WTC11 (cell line): ENCODE results near the gene RND3. TPM values are rescaled to one million over a fixed set of nuclear protein-coding genes. Genes with fewer than 3 reads are reported as not detected.

ENCODE experiments used
- ATAC-seq: fragments of 200-7000 bp; cut with Tn5 transposase; 2 replicates; pipeline ENCODE4 v1.10.0; 2021; ENCODE audit warnings: mild to moderate bottlenecking, moderate library complexity
- CTCF ChIA-PET: fragments of 300-600 bp; sonication (Branson Sonifier 250); formaldehyde crosslinking; loops from one replicate; lab custom pipeline; 2021; ENCODE audit warnings: antibody characterized with exemption; lab: Charles Lee
- POLR2A ChIA-PET: fragments of 350-600 bp; sonication (Branson Sonifier 250); formaldehyde crosslinking; loops from one replicate; lab custom pipeline; 2021; ENCODE audit warnings: antibody characterized with exemption; lab: Charles Lee
- DNase-seq: peaks from one replicate; pipeline ENCODE4 v3.0.0; 2021; ENCODE audit warnings: low spot score
- H3K27ac Mint-ChIP-seq: 2 replicates; pipeline ENCODE4 v1.8.0; 2021; ENCODE audit warnings: mixed read lengths
- H3K27me3 Mint-ChIP-seq: 2 replicates; pipeline ENCODE4 v1.8.0; 2021; ENCODE audit warnings: low read depth, mild to moderate bottlenecking, moderate library complexity, mixed read lengths
- H3K36me3 Mint-ChIP-seq: 2 replicates; pipeline ENCODE4 v1.8.0; 2021; ENCODE audit warnings: mixed read lengths
- H3K4me1 Mint-ChIP-seq: 2 replicates; pipeline ENCODE4 v1.8.0; 2022; ENCODE audit warnings: mixed read lengths
- H3K4me3 Mint-ChIP-seq: 2 replicates; pipeline ENCODE4 v1.8.0; 2021; ENCODE audit warnings: mild to moderate bottlenecking, moderate library complexity, mixed read lengths
- H3K9me3 Mint-ChIP-seq: 2 replicates; pipeline ENCODE4 v1.8.0; 2021; ENCODE audit warnings: mixed read lengths
- CDX4 ChIP-seq: fragments of 250-450 bp; sonication (Bioruptor Pico); IDR thresholded peaks from 2 replicates; pipeline ENCODE4 v1.9.0; 2021; ENCODE audit warnings: moderate library complexity, mild to moderate bottlenecking, inconsistent platforms, borderline replicate concordance
- CREB1 ChIP-seq: sonication (generic); formaldehyde crosslinking; IDR thresholded peaks from 2 replicates; pipeline ENCODE4 v1.8.0; 2023; ENCODE audit warnings: mild to moderate bottlenecking, missing genetic modification reagents
- FOXK1 ChIP-seq: sonication (generic); formaldehyde crosslinking; IDR thresholded peaks from 2 replicates; pipeline ENCODE4 v1.8.0; 2022; ENCODE audit warnings: mild to moderate bottlenecking, moderate library complexity, missing genetic modification reagents
- GABPB1 ChIP-seq: sonication (generic); formaldehyde crosslinking; IDR thresholded peaks from 2 replicates; pipeline ENCODE4 v1.8.1; 2023; ENCODE audit warnings: mild to moderate bottlenecking, missing genetic modification reagents
- HMGA2 ChIP-seq: fragments of 250-450 bp; sonication (Bioruptor Pico); IDR thresholded peaks from 2 replicates; pipeline ENCODE4 v1.4.0; 2021; ENCODE audit warnings: mild to moderate bottlenecking, moderate library complexity
- IRF1 ChIP-seq: sonication (generic); formaldehyde crosslinking; IDR thresholded peaks from 2 replicates; pipeline ENCODE4 v1.8.0; 2023; ENCODE audit warnings: missing genetic modification reagents
- IRF2 ChIP-seq: sonication (generic); formaldehyde crosslinking; IDR thresholded peaks from 2 replicates; pipeline ENCODE4 v1.8.0; 2022; ENCODE audit warnings: low read depth, missing genetic modification reagents, borderline replicate concordance
- MYBL2 ChIP-seq: sonication (generic); formaldehyde crosslinking; IDR thresholded peaks from 2 replicates; pipeline ENCODE4 v1.8.1; 2023; ENCODE audit warnings: mild to moderate bottlenecking, moderate library complexity, missing genetic modification reagents
- TEAD1 ChIP-seq: sonication (generic); formaldehyde crosslinking; IDR thresholded peaks from 2 replicates; pipeline ENCODE4 v1.8.0; 2022; ENCODE audit warnings: mild to moderate bottlenecking, missing genetic modification reagents
- TEAD4 ChIP-seq: sonication (generic); formaldehyde crosslinking; IDR thresholded peaks from 2 replicates; pipeline ENCODE4 v1.8.0; 2022; ENCODE audit warnings: mild to moderate bottlenecking, missing genetic modification reagents
- USF1 ChIP-seq: sonication (generic); formaldehyde crosslinking; IDR thresholded peaks from 2 replicates; pipeline ENCODE4 v1.8.0; 2022; ENCODE audit warnings: mild to moderate bottlenecking, missing genetic modification reagents
- ZNF138 ChIP-seq: sonication (generic); formaldehyde crosslinking; conservative IDR thresholded peaks from 2 replicates; pipeline ENCODE4 v1.8.1; 2022; ENCODE audit warnings: mild to moderate bottlenecking, moderate library complexity, missing genetic modification reagents
- ZNF219 ChIP-seq: sonication (generic); formaldehyde crosslinking; IDR thresholded peaks from 2 replicates; pipeline ENCODE4 v1.8.0; 2023; ENCODE audit warnings: missing genetic modification reagents, mild to moderate bottlenecking, borderline replicate concordance
- ZNF671 ChIP-seq: fragments of 250-450 bp; sonication (Bioruptor Pico); IDR thresholded peaks from 2 replicates; pipeline ENCODE4 v1.8.0; 2021; ENCODE audit warnings: mild to moderate bottlenecking
- total RNA-seq: library from RNA; stranded (reverse); gene quantifications from 3 replicates; pipeline ENCODE4 v1.2.3, GENCODE V29; 2021
- TF ChIP-seq, protein P1 (sequence below): fragments of 250-450 bp; sonication (Bioruptor Pico); conservative IDR thresholded peaks from 2 replicates; pipeline ENCODE4 v1.9.0; 2021; ENCODE audit warnings: mild to moderate bottlenecking
- TF ChIP-seq, protein P2 (sequence below): sonication (generic); formaldehyde crosslinking; IDR thresholded peaks from 2 replicates; pipeline ENCODE4 v1.8.0; 2022; ENCODE audit warnings: mild to moderate bottlenecking, missing genetic modification reagents

RND3 gene
- total RNA-seq, 1 experiment from 2014 or later = 64.4 TPM

DNA sequence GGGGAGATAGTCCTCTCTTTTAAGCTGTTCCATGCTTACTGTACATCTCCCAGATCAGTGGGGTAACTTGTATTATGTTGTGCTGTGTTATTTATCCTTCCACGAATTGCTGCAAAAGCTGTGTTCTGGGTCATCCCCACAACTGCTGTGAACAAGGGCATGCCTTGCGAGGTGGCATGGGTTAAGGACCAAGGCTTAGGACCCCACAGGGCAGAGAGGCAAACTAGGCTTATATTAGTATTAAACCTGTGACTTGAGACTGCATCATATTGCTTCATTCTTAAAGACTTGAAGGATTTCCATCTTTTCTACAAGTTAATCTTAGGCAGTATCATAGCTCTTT, 19.9 kb downstream of the RND3 start:
- peak overlapping the region; percentile 81 for H3K27ac Mint-ChIP-seq
- no peak overlapping the region for H3K4me3 Mint-ChIP-seq
- ATAC-seq = peak; percentile 51
- ChIA-PET CTCF (no interaction called here), POLR2A (no interaction called here)
- H3K9me3 Mint-ChIP-seq = no peaks in the 10 kb centered on the region
- peaks cover 12% of the 10 kb centered on the region for H3K4me1 Mint-ChIP-seq
- peaks cover 41% of the 10 kb centered on the region for H3K36me3 Mint-ChIP-seq
- H3K27me3 Mint-ChIP-seq = no peaks in the 10 kb centered on the region
- no peak for DNase-seq
- TF ChIP-seq ZNF671 (CRISPR knock-in tag) = 0 out of 2 replicates have a peak, but pooled peaks have one; percentile 3
- TF ChIP-seq IRF1 (CRISPR knock-in tag) = no peak
- TF ChIP-seq, protein P1, sequence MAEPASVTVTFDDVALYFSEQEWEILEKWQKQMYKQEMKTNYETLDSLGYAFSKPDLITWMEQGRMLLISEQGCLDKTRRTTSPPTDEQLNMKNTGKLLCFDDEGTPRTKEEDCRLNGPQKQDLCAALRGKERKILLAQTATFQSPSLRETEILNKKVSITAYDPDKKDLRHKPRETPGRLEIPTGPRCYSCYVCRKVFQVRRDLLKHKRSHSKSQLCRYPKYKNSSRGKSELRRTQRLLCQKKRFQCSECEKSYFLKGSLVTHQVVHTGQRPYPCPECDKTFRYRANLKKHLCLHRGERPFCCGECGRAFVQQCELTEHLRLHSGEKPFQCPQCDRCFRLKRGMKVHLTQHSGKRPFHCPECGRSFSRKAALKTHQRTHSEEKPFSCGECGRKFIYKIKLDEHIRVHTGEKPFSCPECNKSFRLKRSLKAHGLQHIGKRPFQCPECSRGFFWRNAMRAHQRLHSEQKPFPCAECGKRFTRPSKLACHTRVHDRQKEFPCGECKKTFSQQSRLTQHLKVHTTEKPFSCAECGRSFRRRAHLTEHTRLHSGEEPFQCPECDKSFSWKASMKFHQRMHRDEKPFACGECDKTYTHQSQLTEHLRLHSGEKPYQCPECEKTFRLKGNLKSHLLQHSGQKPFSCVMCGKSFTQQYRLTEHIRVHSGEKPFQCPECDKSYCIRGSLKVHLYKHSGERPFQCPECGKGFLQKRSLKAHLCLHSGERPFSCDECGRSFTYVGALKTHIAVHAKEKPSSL = 0 out of 2 replicates have a peak, but pooled peaks have one; percentile 10
- TF ChIP-seq TEAD4 = no peak
- TF ChIP-seq, all 79 proteins: peak for 2

DNA sequence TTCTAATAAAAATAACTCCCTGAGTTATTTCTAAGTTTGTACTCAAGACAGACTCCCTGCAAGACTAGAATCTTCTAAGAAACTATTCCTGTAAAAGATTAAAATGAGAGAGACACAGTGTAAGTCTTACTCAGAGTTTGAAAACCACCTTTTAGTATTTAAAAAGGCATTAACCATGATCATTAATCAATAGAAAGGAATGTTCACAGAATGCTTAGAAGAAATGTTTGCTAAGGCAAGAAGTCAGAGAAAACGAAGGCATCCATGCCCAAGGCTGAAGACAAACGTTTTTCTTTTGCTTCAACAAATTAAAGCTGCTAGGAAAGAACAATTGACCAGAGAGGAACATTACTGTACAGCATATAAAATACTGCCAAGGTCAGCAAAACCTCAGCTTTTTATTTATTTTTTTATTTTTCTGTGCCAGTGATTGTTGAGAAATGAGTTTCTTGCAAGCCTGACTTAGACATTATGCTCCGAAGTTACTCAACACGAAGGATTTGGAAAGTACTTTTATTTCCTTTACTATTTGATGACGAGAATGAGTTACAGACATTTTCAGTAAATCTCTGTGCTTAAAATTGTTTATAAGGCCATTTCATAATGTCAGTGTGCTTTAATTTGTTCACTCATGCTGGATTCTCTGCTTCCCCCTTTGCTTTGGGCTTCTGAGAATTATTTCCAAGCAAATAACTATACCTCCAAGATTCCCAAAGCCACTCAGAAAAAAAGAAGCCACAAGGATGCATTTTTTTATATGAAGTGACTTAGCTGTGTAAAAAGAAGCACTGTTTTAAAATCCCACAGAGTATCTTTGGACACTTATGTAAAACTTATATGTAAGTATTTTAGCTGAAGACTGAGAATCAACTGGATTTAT, 20.5 kb downstream of the RND3 start:
- peaks cover 9% of the 10 kb centered on the region for H3K4me1 Mint-ChIP-seq
- TF ChIP-seq GABPB1 (CRISPR knock-in tag) = no peak
- peak; percentile 9; the same call in 1 of the 2 replicates for TF ChIP-seq CDX4 (CRISPR knock-in tag)
- H3K27ac Mint-ChIP-seq = peak overlapping the region; percentile 81
- CTCF ChIA-PET = no interaction called here
- H3K9me3 Mint-ChIP-seq = no peaks in the 10 kb centered on the region
- no peaks in the 10 kb centered on the region for H3K27me3 Mint-ChIP-seq
- POLR2A ChIA-PET = no interaction called here
- ATAC-seq (no peak), DNase-seq (no peak)
- no peak overlapping the region for H3K4me3 Mint-ChIP-seq
- peaks cover 35% of the 10 kb centered on the region for H3K36me3 Mint-ChIP-seq

DNA sequence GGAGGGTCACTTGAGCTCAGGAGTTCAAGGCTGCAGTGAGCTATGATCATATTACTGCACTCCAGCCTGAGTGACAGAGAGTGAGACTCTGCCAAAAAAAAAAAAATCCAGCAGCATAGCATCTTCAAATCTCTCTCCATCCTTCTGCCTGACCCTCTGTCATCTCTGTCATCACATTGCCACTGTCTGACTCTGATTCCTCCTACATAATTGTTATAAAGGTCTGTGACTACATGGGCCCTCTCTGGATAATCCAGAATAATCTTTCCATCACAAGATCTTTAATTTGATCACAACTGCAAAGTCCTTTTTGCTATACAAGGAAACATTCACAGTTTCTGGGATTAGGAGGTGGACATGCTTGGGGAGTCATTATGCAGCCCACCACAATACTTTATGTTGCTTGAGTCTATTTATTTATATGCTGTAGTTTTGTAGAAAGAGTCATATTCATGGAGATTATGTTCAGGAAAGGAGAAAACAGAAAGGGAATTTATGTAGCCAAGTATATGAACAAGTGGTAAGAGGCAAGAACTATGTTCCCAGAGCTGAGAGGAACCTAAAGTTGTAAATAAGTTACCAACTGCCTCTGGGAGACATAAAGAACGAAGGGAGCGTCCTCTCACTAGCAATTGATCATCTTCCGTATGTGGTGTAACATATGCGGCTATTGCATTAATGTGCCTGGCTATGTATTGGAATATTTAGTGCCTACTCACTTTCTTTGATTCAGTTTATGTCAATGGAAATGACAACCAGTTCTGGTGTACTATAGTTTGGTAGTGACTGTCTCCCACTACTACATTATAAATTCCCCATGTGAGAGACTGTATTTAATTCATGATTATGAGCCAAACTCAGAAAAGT, 21.5 kb downstream of the RND3 start:
- Mint-ChIP-seq H3K27me3 (no peaks in the 10 kb centered on the region), H3K9me3 (no peaks in the 10 kb centered on the region), H3K4me1 (peaks cover 9% of the 10 kb centered on the region), H3K4me3 (no peak overlapping the region), H3K36me3 (peaks cover 25% of the 10 kb centered on the region), H3K27ac (no peak overlapping the region)
- ATAC-seq = no peak; the same call in 1 of the 2 replicates
- ChIA-PET CTCF (no interaction called here), POLR2A (no interaction called here)
- no peak for TF ChIP-seq ZNF138 (CRISPR knock-in tag)
- no peak for DNase-seq

DNA sequence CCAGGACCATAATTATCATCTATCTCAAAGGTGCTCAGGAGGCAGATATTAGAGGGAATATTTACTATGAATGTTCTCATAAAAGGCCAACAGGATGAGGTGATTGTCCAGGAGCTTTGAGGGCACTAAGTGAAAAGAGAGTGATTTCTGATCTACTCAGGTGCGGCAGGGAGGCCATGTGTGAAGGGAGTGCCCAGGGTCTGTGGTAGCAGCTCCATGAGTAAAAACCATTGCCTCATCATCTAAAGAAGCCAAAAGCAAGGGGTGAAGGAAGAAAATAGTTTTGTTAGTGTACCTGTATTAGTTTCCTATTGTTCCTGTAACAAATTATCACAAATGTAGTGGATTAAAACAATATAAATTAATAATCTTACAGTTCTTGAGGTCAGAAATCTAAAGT, 22.5 kb downstream of the RND3 start:
- no peak for DNase-seq
- H3K36me3 Mint-ChIP-seq = peaks cover 15% of the 10 kb centered on the region
- ChIA-PET CTCF (no interaction called here), POLR2A (no interaction called here)
- H3K9me3 Mint-ChIP-seq = no peaks in the 10 kb centered on the region
- H3K27me3 Mint-ChIP-seq = no peaks in the 10 kb centered on the region
- TF ChIP-seq GABPB1 (CRISPR knock-in tag) (no peak), HMGA2 (CRISPR knock-in tag) (no peak), USF1 (CRISPR knock-in tag) (no peak), MYBL2 (CRISPR knock-in tag) (no peak), ZNF219 (CRISPR knock-in tag) (no peak), CREB1 (CRISPR knock-in tag) (no peak), FOXK1 (CRISPR knock-in tag) (no peak), TEAD1 (CRISPR knock-in tag) (no peak), IRF2 (CRISPR knock-in tag) (no peak)
- TF ChIP-seq, protein P2, sequence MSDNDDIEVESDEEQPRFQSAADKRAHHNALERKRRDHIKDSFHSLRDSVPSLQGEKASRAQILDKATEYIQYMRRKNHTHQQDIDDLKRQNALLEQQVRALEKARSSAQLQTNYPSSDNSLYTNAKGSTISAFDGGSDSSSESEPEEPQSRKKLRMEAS (CRISPR knock-in tag) = no peak
- no peak overlapping the region for H3K4me3 Mint-ChIP-seq
- peaks cover 3% of the 10 kb centered on the region; the same call in 1 of the 2 replicates for H3K4me1 Mint-ChIP-seq
- H3K27ac Mint-ChIP-seq = peak overlapping the region; percentile 55; the same call in 1 of the 2 replicates
- ATAC-seq = no peak
